Osteocyte (in vitro differentiated cells): ENCODE results near the gene TSPAN7. TPM values are rescaled to one million over a fixed set of nuclear protein-coding genes. Genes with fewer than 3 reads are reported as not detected.
A peak's percentile ranks its signal among the peaks of the same experiment; 100 is the strongest.

Experiments used
- DNase-seq: peaks from one replicate; pipeline ENCODE4 v3.0.0; 2021; ENCODE audit warnings: mixed read lengths; ENCODE audit not compliant: unreplicated experiment; ENCODE audit errors: extremely low spot score
- H3K27ac Mint-ChIP-seq: one replicate; pipeline ENCODE4 v1.8.0; 2021; ENCODE audit warnings: mild to moderate bottlenecking, mixed read lengths; ENCODE audit not compliant: unreplicated experiment
- H3K27me3 Mint-ChIP-seq: one replicate; pipeline ENCODE4 v1.8.0; 2021; ENCODE audit warnings: mixed read lengths; ENCODE audit not compliant: unreplicated experiment
- H3K36me3 Mint-ChIP-seq: one replicate; pipeline ENCODE4 v1.8.0; 2021; ENCODE audit warnings: mixed read lengths; ENCODE audit not compliant: unreplicated experiment
- H3K4me1 Mint-ChIP-seq: one replicate; pipeline ENCODE4 v1.8.0; 2021; ENCODE audit warnings: mixed read lengths; ENCODE audit not compliant: unreplicated experiment
- H3K4me3 Mint-ChIP-seq: one replicate; pipeline ENCODE4 v1.8.0; 2021; ENCODE audit warnings: mild to moderate bottlenecking, moderate library complexity, mixed read lengths; ENCODE audit not compliant: unreplicated experiment
- H3K9me3 Mint-ChIP-seq: one replicate; pipeline ENCODE4 v1.8.0; 2021; ENCODE audit warnings: mixed read lengths; ENCODE audit not compliant: unreplicated experiment
- CTCF ChIP-seq: fragments of 200-600 bp; sonication (generic); IDR thresholded peaks from 2 replicates; pipeline ENCODE4 v1.5.0; 2021; ENCODE audit warnings: antibody characterized with exemption, mild to moderate bottlenecking, moderate library complexity
- long read RNA-seq: library from polyadenylated mRNA; unstranded; transcript quantifications from one replicate; pipeline ENCODE4 v2.0.0, GENCODE V29; 2021
- total RNA-seq: library from RNA; stranded (reverse); gene quantifications from 2 replicates; pipeline ENCODE4 v1.2.1, GENCODE V29; 2021

Gene TSPAN7
- total RNA-seq = 0.40 and 0.86 TPM in 2 replicates
- long read RNA-seq, partial matches to known transcripts = 0 of 4 reads
- long read RNA-seq, other reads (novel, unspliced or antisense) = 0 of 4 reads

- peaks cover 5% of the 10 kb centered on the region for H3K27me3 Mint-ChIP-seq
- no peaks in the 10 kb centered on the region for H3K36me3 Mint-ChIP-seq
- peak within 1 kb of the TSS; percentile 73 for H3K4me3 Mint-ChIP-seq
- no peaks in the 10 kb centered on the region for H3K9me3 Mint-ChIP-seq
- TF ChIP-seq CTCF = no peak
- peak; percentile 88 for DNase-seq
- no peak within 1 kb of the TSS for H3K27ac Mint-ChIP-seq
- H3K4me1 Mint-ChIP-seq = no peaks in the 10 kb centered on the region
Measured at GRCh38 chrX:38561126-38561868, at the start of gene TSPAN7. Gene TSPAN7, plus strand, starts transcription at chrX:38561542. Its CDS starts 5 bp downstream, at chrX:38561547.

- DNase-seq = no peak
- Mint-ChIP-seq H3K27ac (no peak overlapping the region), H3K4me3 (no peak overlapping the region), H3K36me3 (no peaks in the 10 kb centered on the region), H3K9me3 (no peaks in the 10 kb centered on the region), H3K4me1 (no peaks in the 10 kb centered on the region), H3K27me3 (no peaks in the 10 kb centered on the region)
- no peak for TF ChIP-seq CTCF
Measured at GRCh38 chrX:38513112-38513742, 48.1 kb upstream of the TSPAN7 start.

GRCh38 chrX:38514016-38514854 lies 47.1 kb upstream of the TSPAN7 start:
- Mint-ChIP-seq H3K4me1 (no peaks in the 10 kb centered on the region), H3K36me3 (no peaks in the 10 kb centered on the region), H3K27me3 (no peaks in the 10 kb centered on the region), H3K4me3 (no peak overlapping the region), H3K27ac (no peak overlapping the region), H3K9me3 (no peaks in the 10 kb centered on the region)
- no peak for TF ChIP-seq CTCF
- no peak for DNase-seq

GRCh38 chrX:38515291-38515690 lies 46.1 kb upstream of the TSPAN7 start:
- H3K9me3 Mint-ChIP-seq = no peaks in the 10 kb centered on the region
- DNase-seq = no peak
- H3K4me1 Mint-ChIP-seq = no peaks in the 10 kb centered on the region
- H3K27ac Mint-ChIP-seq = no peak overlapping the region
- TF ChIP-seq CTCF = no peak
- H3K4me3 Mint-ChIP-seq = no peak overlapping the region
- H3K36me3 Mint-ChIP-seq = no peaks in the 10 kb centered on the region
- H3K27me3 Mint-ChIP-seq = no peaks in the 10 kb centered on the region
